Neural cell (in vitro differentiated cells): ENCODE results near the gene C14orf132. TPM values are rescaled to one million over a fixed set of nuclear protein-coding genes. Genes with fewer than 3 reads are reported as not detected.

Source experiments
- H2AFZ ChIP-seq: fragments of 200-600, 300-800 bp; sonication (generic), shearing (Covaris generic); 2 replicates; pipeline ENCODE4 v1.6.0; 2014; ENCODE audit warnings: low read depth, mild to moderate bottlenecking, antibody characterized with exemption, low read length, moderate library complexity
- H3F3A ChIP-seq: fragments of 200-600 bp; shearing (Covaris generic); 2 replicates; pipeline ENCODE4 v1.6.1; 2016; ENCODE audit warnings: mild to moderate bottlenecking, moderate library complexity, mixed read lengths, antibody characterized with exemption, low read length; ENCODE audit not compliant: insufficient read depth, poor library complexity, severe bottlenecking
- H3K27ac ChIP-seq: fragments of 200-600, 300-800 bp; sonication (generic), shearing (Covaris generic); 2 replicates; pipeline ENCODE4 v1.5.1; 2014; ENCODE audit warnings: mild to moderate bottlenecking, low read length, moderate library complexity
- H3K27me3 ChIP-seq: fragments of 300-800, 200-600 bp; sonication (generic), shearing (Covaris generic); 2 replicates; pipeline ENCODE4 v1.6.0; 2014; ENCODE audit warnings: mild to moderate bottlenecking, low read depth, low read length, moderate library complexity; ENCODE audit not compliant: insufficient read depth
- H3K36me3 ChIP-seq: fragments of 300-800, 200-600 bp; sonication (generic), shearing (Covaris generic); 2 replicates; pipeline ENCODE4 v1.5.1; 2014; ENCODE audit warnings: mild to moderate bottlenecking, antibody characterized with exemption, low read length, moderate library complexity; ENCODE audit not compliant: insufficient read depth
- H3K4me2 ChIP-seq: fragments of 300-800, 200-600 bp; sonication (generic), shearing (Covaris generic); 2 replicates; pipeline ENCODE4 v1.6.0; 2014; ENCODE audit warnings: mild to moderate bottlenecking, low read length
- H3K4me3 ChIP-seq: fragments of 300-800, 200-600 bp; sonication (generic), shearing (Covaris generic); 2 replicates; pipeline ENCODE4 v1.5.1; 2014; ENCODE audit warnings: mild to moderate bottlenecking, low read length, moderate library complexity
- H3K79me2 ChIP-seq: fragments of 200-600 bp; shearing (Covaris generic); replicated peaks from 2 replicates; pipeline ENCODE4 v1.6.0; 2014; ENCODE audit warnings: mild to moderate bottlenecking, low read length, moderate library complexity; ENCODE audit not compliant: insufficient read depth
- H3K9ac ChIP-seq: fragments of 300-800, 200-600 bp; sonication (generic), shearing (Covaris generic); 2 replicates; pipeline ENCODE4 v1.6.1; 2016; ENCODE audit warnings: mild to moderate bottlenecking, low read length, mixed read lengths
- H3K9me2 ChIP-seq: fragments of 200-600 bp; shearing (Covaris generic); 2 replicates; pipeline ENCODE4 v1.6.1; 2016; ENCODE audit warnings: mild to moderate bottlenecking, low read length, mixed read lengths; ENCODE audit not compliant: insufficient read depth
- H3K9me3 ChIP-seq: fragments of 200-600, 300-800 bp; sonication (generic), shearing (Covaris generic); 2 replicates; pipeline ENCODE4 v1.6.1; 2016; ENCODE audit warnings: mild to moderate bottlenecking, mixed run types, low read length, moderate library complexity, mixed read lengths
- H4K20me1 ChIP-seq: fragments of 200-600 bp; shearing (Covaris generic); 2 replicates; pipeline ENCODE4 v1.6.1; 2016; ENCODE audit warnings: mild to moderate bottlenecking, mixed run types; ENCODE audit not compliant: insufficient read depth
- CTCF ChIP-seq: fragments of 450-650 bp; IDR thresholded peaks from 2 replicates; pipeline ENCODE4 v1.5.1; 2014; ENCODE audit warnings: antibody characterized with exemption, mild to moderate bottlenecking, moderate library complexity; ENCODE audit not compliant: poor library complexity, severe bottlenecking
- EP300 ChIP-seq: fragments of 450-650 bp; conservative IDR thresholded peaks from 2 replicates; pipeline ENCODE4 v1.6.1; 2014; ENCODE audit warnings: antibody characterized with exemption, mild to moderate bottlenecking, moderate library complexity; ENCODE audit not compliant: poor library complexity, severe bottlenecking
- EZH2 ChIP-seq: fragments of 200-600, 300-800 bp; shearing (Covaris generic), sonication (generic); IDR thresholded peaks from 2 replicates; pipeline ENCODE4 v1.6.1; 2014; ENCODE audit warnings: antibody characterized with exemption, low read length, borderline replicate concordance, mild to moderate bottlenecking; ENCODE audit not compliant: insufficient read depth, poor library complexity, severe bottlenecking
- MXI1 ChIP-seq: fragments of 450-650 bp; conservative IDR thresholded peaks from 2 replicates; pipeline ENCODE4 v1.6.1; 2014; ENCODE audit warnings: antibody characterized with exemption, mild to moderate bottlenecking; ENCODE audit not compliant: poor library complexity, severe bottlenecking
- POLR2AphosphoS5 ChIP-seq: IDR thresholded peaks from 2 replicates; pipeline ENCODE4 v1.6.1; 2012
- RAD21 ChIP-seq: fragments of 450-650 bp; conservative IDR thresholded peaks from 2 replicates; pipeline ENCODE4 v1.6.1; 2014; ENCODE audit warnings: antibody characterized with exemption, mild to moderate bottlenecking, moderate library complexity
- SMC3 ChIP-seq: fragments of 450-650 bp; conservative IDR thresholded peaks from 2 replicates; pipeline ENCODE4 v1.6.1; 2014; ENCODE audit warnings: antibody characterized with exemption, mild to moderate bottlenecking, moderate library complexity; ENCODE audit not compliant: poor library complexity
- TAF1 ChIP-seq: IDR thresholded peaks from 2 replicates; pipeline ENCODE4 v1.6.1; 2012; ENCODE audit warnings: low read depth
- polyA plus RNA-seq: library from polyadenylated mRNA; depleted of rRNA; stranded (reverse); fragments of >200 nt; gene quantifications from 2 replicates; pipeline ENCODE4 v1.2.3, GENCODE V29; 2014
- TF ChIP-seq, protein P1 (sequence below): IDR thresholded peaks from 2 replicates; pipeline ENCODE4 v1.6.1; 2012; ENCODE audit warnings: borderline replicate concordance

C14orf132 gene
- polyA plus RNA-seq, 1 donor from 2014 or later = 50.1 TPM

DNA sequence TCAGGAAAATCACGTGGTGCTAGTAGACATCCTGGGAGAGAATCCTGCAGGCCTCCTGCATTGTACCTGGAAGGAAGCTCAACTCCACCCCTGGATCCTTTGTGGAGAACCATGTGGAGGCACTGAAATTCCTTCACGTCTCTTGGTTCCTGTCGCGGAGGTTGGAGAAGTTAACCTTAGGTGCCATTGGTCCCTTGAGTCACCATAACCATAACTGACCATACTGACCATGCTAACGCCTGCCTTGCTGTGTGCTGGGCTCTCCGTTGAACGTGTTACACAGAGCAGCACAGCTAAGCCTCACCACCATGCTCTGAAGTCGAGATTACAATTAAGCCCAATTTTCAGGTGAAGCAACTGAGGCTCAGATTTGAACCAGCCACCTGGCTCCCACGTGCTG lies 18.6 kb downstream of the C14orf132 start:
- H3F3A ChIP-seq = no peaks in the 10 kb centered on the region
- H3K79me2 ChIP-seq = peaks cover 10% of the 10 kb centered on the region
- no peaks in the 10 kb centered on the region for H3K36me3 ChIP-seq
- no peak overlapping the region for H3K27ac ChIP-seq
- H3K27me3 ChIP-seq = no peaks in the 10 kb centered on the region
- no peak overlapping the region for H3K4me3 ChIP-seq
- no peaks in the 10 kb centered on the region for H3K9me2 ChIP-seq
- H3K9ac ChIP-seq = no peak overlapping the region
- H2AFZ ChIP-seq = no peak overlapping the region
- no peaks in the 10 kb centered on the region for H4K20me1 ChIP-seq
- no peaks in the 10 kb centered on the region for H3K9me3 ChIP-seq
- TF ChIP-seq RAD21 = no peak
- TF ChIP-seq, protein P1, sequence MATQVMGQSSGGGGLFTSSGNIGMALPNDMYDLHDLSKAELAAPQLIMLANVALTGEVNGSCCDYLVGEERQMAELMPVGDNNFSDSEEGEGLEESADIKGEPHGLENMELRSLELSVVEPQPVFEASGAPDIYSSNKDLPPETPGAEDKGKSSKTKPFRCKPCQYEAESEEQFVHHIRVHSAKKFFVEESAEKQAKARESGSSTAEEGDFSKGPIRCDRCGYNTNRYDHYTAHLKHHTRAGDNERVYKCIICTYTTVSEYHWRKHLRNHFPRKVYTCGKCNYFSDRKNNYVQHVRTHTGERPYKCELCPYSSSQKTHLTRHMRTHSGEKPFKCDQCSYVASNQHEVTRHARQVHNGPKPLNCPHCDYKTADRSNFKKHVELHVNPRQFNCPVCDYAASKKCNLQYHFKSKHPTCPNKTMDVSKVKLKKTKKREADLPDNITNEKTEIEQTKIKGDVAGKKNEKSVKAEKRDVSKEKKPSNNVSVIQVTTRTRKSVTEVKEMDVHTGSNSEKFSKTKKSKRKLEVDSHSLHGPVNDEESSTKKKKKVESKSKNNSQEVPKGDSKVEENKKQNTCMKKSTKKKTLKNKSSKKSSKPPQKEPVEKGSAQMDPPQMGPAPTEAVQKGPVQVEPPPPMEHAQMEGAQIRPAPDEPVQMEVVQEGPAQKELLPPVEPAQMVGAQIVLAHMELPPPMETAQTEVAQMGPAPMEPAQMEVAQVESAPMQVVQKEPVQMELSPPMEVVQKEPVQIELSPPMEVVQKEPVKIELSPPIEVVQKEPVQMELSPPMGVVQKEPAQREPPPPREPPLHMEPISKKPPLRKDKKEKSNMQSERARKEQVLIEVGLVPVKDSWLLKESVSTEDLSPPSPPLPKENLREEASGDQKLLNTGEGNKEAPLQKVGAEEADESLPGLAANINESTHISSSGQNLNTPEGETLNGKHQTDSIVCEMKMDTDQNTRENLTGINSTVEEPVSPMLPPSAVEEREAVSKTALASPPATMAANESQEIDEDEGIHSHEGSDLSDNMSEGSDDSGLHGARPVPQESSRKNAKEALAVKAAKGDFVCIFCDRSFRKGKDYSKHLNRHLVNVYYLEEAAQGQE = no peak
- TF ChIP-seq MXI1 = no peak
- TF ChIP-seq TAF1 = no peak
- TF ChIP-seq EZH2 = no peak
- no peak for TF ChIP-seq POLR2AphosphoS5
- TF ChIP-seq EP300 = no peak
- no peak for TF ChIP-seq CTCF
- TF ChIP-seq SMC3 = no peak
- no peak overlapping the region for H3K4me2 ChIP-seq

DNA sequence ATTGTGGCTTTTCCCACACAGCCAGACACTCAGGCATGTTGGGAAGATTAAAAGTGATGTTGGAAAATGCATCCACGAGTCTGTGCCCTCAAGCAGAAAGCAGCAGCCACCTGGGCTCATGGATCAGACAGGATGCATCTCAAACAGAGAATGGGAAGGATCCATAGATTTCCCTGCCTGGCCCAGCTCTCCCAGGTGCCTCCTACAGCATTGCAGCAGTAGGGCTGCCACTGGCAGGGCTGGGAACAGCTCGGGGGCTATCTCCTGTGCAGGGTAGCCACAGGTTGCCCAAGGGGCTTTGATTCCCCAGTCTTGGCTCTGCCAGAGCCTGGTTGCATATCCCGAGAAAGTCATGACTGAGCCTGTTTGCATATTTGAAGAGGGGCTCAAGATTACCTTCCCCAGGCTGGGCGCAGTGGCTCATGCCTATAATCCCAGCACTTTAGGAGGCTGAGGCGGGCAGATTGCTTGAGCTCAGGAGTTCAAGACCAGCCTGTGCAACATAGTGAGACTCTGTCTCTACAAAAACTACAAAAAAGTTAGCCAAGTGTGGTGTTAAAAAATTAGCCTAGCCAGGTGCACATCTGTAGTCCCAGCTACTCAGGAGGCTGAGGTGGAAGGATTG lies 19.5 kb downstream of the C14orf132 start:
- no peak for TF ChIP-seq EP300
- TF ChIP-seq TAF1 = no peak
- no peak for TF ChIP-seq RAD21
- TF ChIP-seq, protein P1 = no peak
- TF ChIP-seq CTCF = no peak
- no peak for TF ChIP-seq MXI1
- no peak for TF ChIP-seq EZH2
- TF ChIP-seq SMC3 = no peak
- TF ChIP-seq POLR2AphosphoS5 = no peak
- Histone ChIP-seq H3K79me2 (peaks cover 10% of the 10 kb centered on the region), H3K4me2 (no peak overlapping the region), H3K36me3 (no peaks in the 10 kb centered on the region), H3K4me3 (no peak overlapping the region), H3K9ac (no peak overlapping the region), H3K27me3 (no peaks in the 10 kb centered on the region), H3K9me3 (no peaks in the 10 kb centered on the region), H3K9me2 (no peaks in the 10 kb centered on the region), H3K27ac (no peak overlapping the region), H3F3A (no peaks in the 10 kb centered on the region), H2AFZ (no peak overlapping the region), H4K20me1 (no peaks in the 10 kb centered on the region)
